GM19397 (cell line): ENCODE results near the gene HNRNPUL1.
"Not testable (repeated sequence)": the region's sequence is repeated elsewhere in the genome, so short reads cannot be mapped to it uniquely, and the experiment has no call there.

Source experiments
- ATAC-seq: cut with Tn5 transposase; IDR thresholded peaks from one replicate; pipeline ENCODE4 v1.9.1; 2021; ENCODE audit warnings: mild to moderate bottlenecking, moderate library complexity; ENCODE audit not compliant: unreplicated experiment

HNRNPUL1 gene

GRCh38 chr19:41273076-41273475 is 8.9 kb downstream of the HNRNPUL1 start:
- no peak for ATAC-seq

- no peak for ATAC-seq
Observed at GRCh38 chr19:41274802-41275201, 10.6 kb downstream of the HNRNPUL1 start.

GRCh38 chr19:41276231-41276630 is 12.1 kb downstream of the HNRNPUL1 start:
- ATAC-seq: no peak

GRCh38 chr19:41278478-41278877 is 14.3 kb downstream of the HNRNPUL1 start:
- no peak for ATAC-seq

- ATAC-seq: no peak
Observed at GRCh38 chr19:41288673-41289530, 24.7 kb downstream of the HNRNPUL1 start.

GRCh38 chr19:41289814-41290213 is 25.6 kb downstream of the HNRNPUL1 start:
- ATAC-seq: not testable (repeated sequence)

- ATAC-seq: no peak
Observed at GRCh38 chr19:41294393-41294792, 30.2 kb downstream of the HNRNPUL1 start.

- no peak for ATAC-seq
Observed at GRCh38 chr19:41295499-41295898, 31.3 kb downstream of the HNRNPUL1 start.

- ATAC-seq: no peak
Observed at GRCh38 chr19:41296433-41296871, 32.3 kb downstream of the HNRNPUL1 start.

- peak; percentile 81 for ATAC-seq
Observed at GRCh38 chr19:41297628-41298347, 33.6 kb downstream of the HNRNPUL1 start.

GRCh38 chr19:41298348-41298964 is 34.3 kb downstream of the HNRNPUL1 start:
- ATAC-seq: peak; percentile 25

GRCh38 chr19:41299046-41299754 is 35.0 kb downstream of the HNRNPUL1 start:
- ATAC-seq: no peak

- ATAC-seq: no peak
Observed at GRCh38 chr19:41299755-41300089, 35.5 kb downstream of the HNRNPUL1 start.

GRCh38 chr19:41300555-41300954 is 36.4 kb downstream of the HNRNPUL1 start:
- no peak for ATAC-seq

- ATAC-seq: no peak
Observed at GRCh38 chr19:41302624-41303351, 38.6 kb downstream of the HNRNPUL1 start.

- no peak for ATAC-seq
Observed at GRCh38 chr19:41303954-41304353, 39.8 kb downstream of the HNRNPUL1 start.

- ATAC-seq: no peak
Observed at GRCh38 chr19:41304706-41305483, 40.7 kb downstream of the HNRNPUL1 start.

GRCh38 chr19:41305927-41306793 is 42.0 kb downstream of the HNRNPUL1 start:
- ATAC-seq: no peak
